IMR-90 (cell line): ENCODE results near the gene PPY. TPM values are rescaled to one million over a fixed set of nuclear protein-coding genes. Genes with fewer than 3 reads are reported as not detected.

ENCODE experiments used
- ATAC-seq: fragments of 200-7000 bp; cut with Tn5 transposase; 2 replicates; pipeline ENCODE4 v1.9.1; 2020; ENCODE audit warnings: low read depth, mild to moderate bottlenecking, moderate library complexity
- BruUV-seq: library from RNA; stranded (reverse); fragments of 400-500 nt; replicated peaks from 2 replicates; lab custom pipeline; 2021; lab: Mats Ljungman, UMichigan
- CTCF ChIA-PET: fragments of 300-600 bp; formaldehyde crosslinking; extraction: SDS; loops from one replicate; lab custom pipeline; 2021; ENCODE audit warnings: antibody characterized with exemption; lab: Yijun Ruan, JAX
- POLR2A ChIA-PET: fragments of 300-600 bp; sonication (Branson Sonifier 250); formaldehyde crosslinking; loops from one replicate; lab custom pipeline; 2022; ENCODE audit warnings: antibody characterized with exemption; ENCODE audit not compliant: unreplicated experiment; lab: Charles Lee
- DNase-seq: peaks from one replicate; pipeline ENCODE4 v3.0.0; 2013
- H2AFZ ChIP-seq: replicated peaks from 2 replicates; pipeline ENCODE3; 2013; ENCODE audit warnings: low read length, mild to moderate bottlenecking; ENCODE audit not compliant: poor library complexity
- H2AK5ac ChIP-seq: 2 replicates; pipeline ENCODE4 v1.6.1; 2013; ENCODE audit warnings: low read depth, low read length, inconsistent platforms
- H2AK9ac ChIP-seq: replicated peaks from 2 replicates; pipeline ENCODE3; 2013; ENCODE audit warnings: mild to moderate bottlenecking, low read depth, low read length, moderate library complexity; ENCODE audit not compliant: poor library complexity
- H2BK120ac ChIP-seq: 2 replicates; pipeline ENCODE4 v1.6.1; 2013; ENCODE audit warnings: low read depth, low read length, inconsistent platforms
- H2BK15ac ChIP-seq: 3 replicates; pipeline ENCODE4 v1.6.1; 2013; ENCODE audit warnings: low read depth, low read length, inconsistent platforms
- H2BK20ac ChIP-seq: 2 replicates; pipeline ENCODE4 v1.6.1; 2013; ENCODE audit warnings: low read depth, mild to moderate bottlenecking, inconsistent platforms, low read length, moderate library complexity
- H2BK5ac ChIP-seq: 2 replicates; pipeline ENCODE4 v1.6.1; 2013; ENCODE audit warnings: mild to moderate bottlenecking, low read depth, low read length, inconsistent platforms; ENCODE audit not compliant: poor library complexity, severe bottlenecking
- H3K14ac ChIP-seq: replicated peaks from 2 replicates; pipeline ENCODE4 v1.6.1; 2013; ENCODE audit warnings: low read depth, low read length, inconsistent platforms
- H3K18ac ChIP-seq: 2 replicates; pipeline ENCODE4 v1.6.1; 2013; ENCODE audit warnings: low read depth, low read length, control low read depth
- H3K23ac ChIP-seq: 2 replicates; pipeline ENCODE4 v1.6.1; 2013; ENCODE audit warnings: low read depth, low read length, inconsistent platforms
- H3K27ac ChIP-seq: 2 replicates; pipeline ENCODE4 v1.5.1; 2013; ENCODE audit warnings: mild to moderate bottlenecking, control low read depth, low read length; ENCODE audit not compliant: insufficient read depth
- H3K27me3 ChIP-seq: 2 replicates; pipeline ENCODE4 v1.6.1; 2013; ENCODE audit warnings: low read length; ENCODE audit not compliant: control insufficient read depth, insufficient read depth
- H3K36me3 ChIP-seq: 2 replicates; pipeline ENCODE4 v1.6.1; 2013; ENCODE audit warnings: low read length, mixed read lengths; ENCODE audit not compliant: control insufficient read depth, insufficient read depth
- H3K4ac ChIP-seq: 2 replicates; pipeline ENCODE4 v1.6.1; 2013; ENCODE audit warnings: low read depth, low read length, inconsistent platforms
- H3K4me1 ChIP-seq: 2 replicates; pipeline ENCODE4 v1.6.1; 2013; ENCODE audit warnings: low read length, mixed read lengths; ENCODE audit not compliant: control insufficient read depth, insufficient read depth
- H3K4me2 ChIP-seq: 2 replicates; pipeline ENCODE4 v1.6.1; 2013; ENCODE audit warnings: low read depth, mild to moderate bottlenecking, control low read depth, low read length, moderate library complexity
- H3K4me3 ChIP-seq: 2 replicates; pipeline ENCODE4 v1.5.1; 2013; ENCODE audit warnings: low read depth, mild to moderate bottlenecking, control low read depth, low read length, moderate library complexity; ENCODE audit not compliant: insufficient read depth
- H3K56ac ChIP-seq: 2 replicates; pipeline ENCODE4 v1.6.1; 2013; ENCODE audit warnings: low read length, inconsistent platforms; ENCODE audit not compliant: insufficient read depth; ENCODE audit errors: extremely low read depth
- H3K79me1 ChIP-seq, 2 experiments: 2 replicates each; pipeline ENCODE4 v1.6.1; 2013; ENCODE audit warnings: low read length in 2 of 2, inconsistent platforms in 1 of 2, low read depth in 1 of 2
- H3K9ac ChIP-seq: 2 replicates; pipeline ENCODE4 v1.6.1; 2013; ENCODE audit warnings: low read depth, low read length, control low read depth
- H3K9me1 ChIP-seq: 2 replicates; pipeline ENCODE4 v1.6.1; 2013; ENCODE audit warnings: low read length, inconsistent platforms; ENCODE audit not compliant: insufficient read depth
- H3K9me3 ChIP-seq: 2 replicates; pipeline ENCODE4 v1.6.1; 2013; ENCODE audit warnings: low read length; ENCODE audit not compliant: control insufficient read depth, insufficient read depth
- H4K20me1 ChIP-seq: 2 replicates; pipeline ENCODE4 v1.6.1; 2013; ENCODE audit warnings: low read length, inconsistent platforms; ENCODE audit not compliant: insufficient read depth
- H4K5ac ChIP-seq: 2 replicates; pipeline ENCODE4 v1.6.1; 2013; ENCODE audit warnings: mild to moderate bottlenecking, low read depth, low read length, control low read depth
- H4K8ac ChIP-seq, 2 experiments: 2 replicates each; pipeline ENCODE4 v1.6.1; 2013; ENCODE audit warnings: low read depth in 2 of 2, low read length in 2 of 2, control low read depth in 1 of 2, inconsistent platforms in 1 of 2
- H4K91ac ChIP-seq: 2 replicates; pipeline ENCODE4 v1.6.1; 2013; ENCODE audit warnings: low read depth, low read length, inconsistent platforms; ENCODE audit not compliant: insufficient read depth
- BHLHE40 ChIP-seq: fragments of 150-350 bp; IDR thresholded peaks from 2 replicates; pipeline ENCODE4 v1.6.1; 2016; ENCODE audit warnings: mild to moderate bottlenecking, low read depth, low read length
- CEBPB ChIP-seq: IDR thresholded peaks from 2 replicates; pipeline ENCODE4 v1.6.1; 2012; ENCODE audit warnings: low read depth, low read length, improper control_type of control experiment
- CHD1 ChIP-seq: IDR thresholded peaks from 2 replicates; pipeline ENCODE4 v1.6.1; 2012; ENCODE audit warnings: low read depth, low read length, improper control_type of control experiment
- CTCF ChIP-seq: conservative IDR thresholded peaks from 2 replicates; pipeline ENCODE4 v1.5.1; 2012; ENCODE audit warnings: mild to moderate bottlenecking, low read depth, low read length, improper control_type of control experiment
- ELK1 ChIP-seq: fragments of 150-350 bp; IDR thresholded peaks from 2 replicates; pipeline ENCODE4 v1.6.1; 2016; ENCODE audit warnings: low read depth, mild to moderate bottlenecking, low read length, moderate library complexity, borderline replicate concordance
- MAFK ChIP-seq: IDR thresholded peaks from 2 replicates; pipeline ENCODE4 v1.6.1; 2012; ENCODE audit warnings: low read depth, low read length, improper control_type of control experiment
- MAZ ChIP-seq: IDR thresholded peaks from 2 replicates; pipeline ENCODE4 v1.6.1; 2012; ENCODE audit warnings: low read depth, mild to moderate bottlenecking, low read length, improper control_type of control experiment, moderate library complexity, borderline replicate concordance
- MXI1 ChIP-seq: IDR thresholded peaks from 2 replicates; pipeline ENCODE4 v1.6.1; 2012; ENCODE audit warnings: low read depth, mild to moderate bottlenecking, low read length, moderate library complexity, borderline replicate concordance
- NFE2L2 ChIP-seq: fragments of 150-350 bp; IDR thresholded peaks from 2 replicates; pipeline ENCODE4 v1.6.1; 2016; ENCODE audit warnings: low read depth, mild to moderate bottlenecking, low read length
- POLR2A ChIP-seq: IDR thresholded peaks from 2 replicates; pipeline ENCODE4 v1.6.1; 2012; ENCODE audit warnings: mild to moderate bottlenecking, low read depth, low read length
- RAD21 ChIP-seq: IDR thresholded peaks from 2 replicates; pipeline ENCODE4 v1.6.1; 2012; ENCODE audit warnings: low read length, improper control_type of control experiment
- RCOR1 ChIP-seq: IDR thresholded peaks from 2 replicates; pipeline ENCODE4 v1.6.1; 2012; ENCODE audit warnings: mild to moderate bottlenecking, low read length, improper control_type of control experiment; ENCODE audit not compliant: insufficient replicate concordance
- SMC3 ChIP-seq: fragments of 150-350 bp; IDR thresholded peaks from 2 replicates; pipeline ENCODE4 v1.6.1; 2016; ENCODE audit warnings: low read depth, mild to moderate bottlenecking, antibody characterized with exemption, low read length, moderate library complexity
- USF2 ChIP-seq: fragments of 150-350 bp; IDR thresholded peaks from 2 replicates; pipeline ENCODE4 v1.6.1; 2017; ENCODE audit warnings: mild to moderate bottlenecking, antibody characterized with exemption, low read length, low read depth
- WGBS, 2 experiments: methylation state at CpG; one replicate each; pipeline versions ENCODE4 v1.1.5 to v1.1.7; 2013; ENCODE audit warnings: missing lambda C conversion rate in 2 of 2; ENCODE audit not compliant: insufficient read length in 1 of 2; ENCODE audit errors: extremely low coverage in 2 of 2; 5-methylcytosine and 5-hydroxymethylcytosine counted together
- dilution Hi-C: fragments of 300-500 bp; cut with HindIII; formaldehyde crosslinking; loops from one replicate; pipeline ENCODE4 v1.14.3; 2018; ENCODE audit warnings: low sequenced_read_pairs; ENCODE audit not compliant: unreplicated experiment
- in situ Hi-C: fragments of 300-500 bp; cut with MboI; formaldehyde crosslinking; loops from 3 replicates; pipeline ENCODE4 v1.14.3; 2019; ENCODE audit warnings: low sequenced_read_pairs, inconsistent platforms, mixed read lengths
- intact Hi-C: fragments of 100-400 bp; cut with micrococcal nuclease; formaldehyde crosslinking; loops from 2 replicates; pipeline ENCODE4 v1.10.0; 2022
- polyA plus RNA-seq, 3 experiments: library from polyadenylated mRNA; depleted of rRNA; stranded (reverse); fragments of >200 nt; gene quantifications; 2 replicates each; pipeline ENCODE4 v1.2.3, GENCODE V29; 2012; ENCODE audit warnings: low replicate concordance in 1 of 3
- total RNA-seq: library from RNA; depleted of rRNA; stranded (reverse); fragments of >200 nt; gene quantifications from 2 replicates; pipeline ENCODE4 v1.2.3, GENCODE V29; 2012

The PPY gene
- total and polyA plus RNA-seq, 2 of the 4 experiments (the other 2 are of a cell fraction): not detected

- no peak for ATAC-seq
- no peak overlapping the region for H2BK120ac ChIP-seq
- ChIA-PET POLR2A (no interaction called here), CTCF (no interaction called here)
- no peaks in the 10 kb centered on the region for H3K4me1 ChIP-seq
- TF ChIP-seq MAFK: no peak
- no peak for TF ChIP-seq RAD21
- no peak for TF ChIP-seq CEBPB
- no peak for TF ChIP-seq NFE2L2
- TF ChIP-seq SMC3: no peak
- TF ChIP-seq CHD1: no peak
- TF ChIP-seq POLR2A: no peak
- no peak for TF ChIP-seq USF2
- TF ChIP-seq RCOR1: no peak
- no peak for TF ChIP-seq CTCF
- no peak for TF ChIP-seq ELK1
- no peak for TF ChIP-seq MXI1
- no peak for TF ChIP-seq MAZ
- no peak for TF ChIP-seq BHLHE40
- no peak overlapping the region for H2BK20ac ChIP-seq
- intact Hi-C loops (no loop called here), dilution Hi-C loops (no loop called here), in situ Hi-C loops (no loop called here)
- no peaks in the 10 kb centered on the region for H3K79me1 ChIP-seq
- no peak overlapping the region for H2BK5ac ChIP-seq
- no peak overlapping the region for H3K56ac ChIP-seq
- no peak overlapping the region for H3K18ac ChIP-seq
- H3K4me2 ChIP-seq: no peak overlapping the region
- H2AK5ac ChIP-seq: no peak overlapping the region
- no peak overlapping the region for H3K23ac ChIP-seq
- H3K36me3 ChIP-seq: no peaks in the 10 kb centered on the region
- H3K14ac ChIP-seq: no peak overlapping the region
- no peaks in the 10 kb centered on the region for H4K20me1 ChIP-seq
- peaks cover 3% of the 10 kb centered on the region; the same call in 1 of the 2 replicates for H3K9me1 ChIP-seq
- H4K5ac ChIP-seq: no peak overlapping the region
- no CpG with 5 or more reads among the region's 2 CpGs for WGBS, 2 experiments
- H4K91ac ChIP-seq: no peak overlapping the region
- H3K27me3 ChIP-seq: peaks cover 65% of the 10 kb centered on the region
- no peak overlapping the region for H2BK15ac ChIP-seq
- no peak overlapping the region for H2AFZ ChIP-seq
- no peaks in the 10 kb centered on the region for H3K9me3 ChIP-seq
- H3K4ac ChIP-seq: no peak overlapping the region
- no peak overlapping the region for H4K8ac ChIP-seq
- no peak for DNase-seq
- no peak overlapping the region for H3K9ac ChIP-seq
- no peak overlapping the region for H3K4me3 ChIP-seq
- no peak overlapping the region for H3K27ac ChIP-seq
- H2AK9ac ChIP-seq: no peak overlapping the region
- BruUV-seq: no TSS peak
These were observed 27.8 kb downstream of the PPY start for GRCh38 chr17:43914451-43914850.
